HEK293 (cell line): ENCODE measurements around the gene MYO18B.
A peak's percentile ranks its signal among the peaks of the same experiment; 100 is the strongest.

ENCODE experiments used
- CTCF ChIA-PET: fragments of 350-600 bp; formaldehyde crosslinking; extraction: SDS; loops from one replicate; lab custom pipeline; 2021; ENCODE audit warnings: antibody characterized with exemption; lab: Yijun Ruan, JAX
- POLR2A ChIA-PET: fragments of 300-600 bp; formaldehyde crosslinking; extraction: SDS; loops from one replicate; lab custom pipeline; 2020; ENCODE audit warnings: antibody characterized with exemption, inconsistent platforms; lab: Yijun Ruan, JAX
- H3K27ac ChIP-seq: fragments of 200-500 bp; sonication (Bioruptor generic); 2 replicates; pipeline ENCODE4 v1.5.1; 2014; ENCODE audit warnings: low read depth, low read length, control low read depth, inconsistent platforms; ENCODE audit errors: extremely low read depth
- H3K36me3 ChIP-seq, 2 experiments: fragments of 200-500 bp in 1 of 2; sonication (Bioruptor generic) in 1 of 2; 1 replicate in 1 of 2; 2 replicates in 1 of 2; pipeline ENCODE4 v1.5.1; 2014 to 2017; ENCODE audit warnings: inconsistent platforms in 2 of 2, low read length in 2 of 2; ENCODE audit not compliant: control insufficient read depth in 2 of 2, insufficient read depth in 1 of 2
- H3K4me1 ChIP-seq: fragments of 200-500 bp; sonication (Bioruptor generic); 2 replicates; pipeline ENCODE4 v1.5.1; 2014; ENCODE audit warnings: mild to moderate bottlenecking, low read length, inconsistent platforms; ENCODE audit not compliant: control insufficient read depth, insufficient read depth
- H3K4me3 ChIP-seq: 2 replicates; pipeline ENCODE4 v1.5.1; 2011; ENCODE audit warnings: low read depth, mild to moderate bottlenecking, control low read depth, low read length, moderate library complexity
- H3K9me3 ChIP-seq: fragments of 200-500 bp; sonication (Bioruptor generic); 2 replicates; pipeline ENCODE4 v1.5.1; 2014; ENCODE audit warnings: low read depth, low read length, inconsistent platforms; ENCODE audit not compliant: control insufficient read depth, insufficient read depth
- ATF2 ChIP-seq: fragments of 450-650 bp; formaldehyde crosslinking; IDR thresholded peaks from 2 replicates; pipeline ENCODE4 v1.5.1; 2016; ENCODE audit warnings: missing biosample characterization, missing genetic modification characterization, low read depth
- HOXC10 ChIP-seq: sonication (generic); formaldehyde crosslinking; IDR thresholded peaks from 2 replicates; pipeline ENCODE4 v1.8.1; 2023; ENCODE audit warnings: mild to moderate bottlenecking, missing genetic modification reagents
- IKZF3 ChIP-seq: fragments of 450-650 bp; IDR thresholded peaks from 2 replicates; pipeline ENCODE4 v1.5.0; 2018; ENCODE audit warnings: missing biosample characterization, mild to moderate bottlenecking, missing genetic modification characterization, moderate library complexity
- KLF9 ChIP-seq: fragments of 450-650 bp; formaldehyde crosslinking; IDR thresholded peaks from 2 replicates; pipeline ENCODE4 v1.5.1; 2016; ENCODE audit warnings: missing biosample characterization, missing genetic modification characterization, low read depth
- SCRT1 ChIP-seq: fragments of 450-650 bp; formaldehyde crosslinking; IDR thresholded peaks from 2 replicates; pipeline ENCODE4 v1.5.1; 2016; ENCODE audit warnings: missing biosample characterization, missing genetic modification characterization, borderline replicate concordance
- SETDB1 ChIP-seq: IDR thresholded peaks from one replicate; pipeline ENCODE4 v1.6.1; 2017; ENCODE audit warnings: mild to moderate bottlenecking, low read length, moderate library complexity, mixed read lengths; ENCODE audit not compliant: insufficient read length
- WT1 ChIP-seq: fragments of 450-650 bp; formaldehyde crosslinking; IDR thresholded peaks from 2 replicates; pipeline ENCODE4 v1.5.1; 2016; ENCODE audit warnings: missing biosample characterization, missing genetic modification characterization
- YY1 ChIP-seq: fragments of 450-650 bp; formaldehyde crosslinking; IDR thresholded peaks from 2 replicates; pipeline ENCODE4 v1.5.1; 2018; ENCODE audit warnings: missing biosample characterization, missing genetic modification characterization
- ZEB2 ChIP-seq: fragments of 450-650 bp; formaldehyde crosslinking; IDR thresholded peaks from 2 replicates; pipeline ENCODE4 v1.5.1; 2016; ENCODE audit warnings: missing biosample characterization, missing genetic modification characterization
- ZNF112 ChIP-seq: fragments of 450-650 bp; formaldehyde crosslinking; IDR thresholded peaks from 2 replicates; pipeline ENCODE4 v1.5.0; 2017; ENCODE audit warnings: missing biosample characterization, missing genetic modification characterization
- ZNF155 ChIP-seq: fragments of 450-650 bp; formaldehyde crosslinking; IDR thresholded peaks from 2 replicates; pipeline ENCODE4 v1.5.1; 2016; ENCODE audit warnings: missing biosample characterization, missing genetic modification characterization
- ZNF221 ChIP-seq: fragments of 450-650 bp; formaldehyde crosslinking; IDR thresholded peaks from 2 replicates; pipeline ENCODE4 v1.5.1; 2017; ENCODE audit warnings: missing biosample characterization, missing genetic modification characterization, borderline replicate concordance
- ZNF335 ChIP-seq: fragments of 450-650 bp; formaldehyde crosslinking; conservative IDR thresholded peaks from 2 replicates; pipeline ENCODE4 v1.5.1; 2016; ENCODE audit warnings: missing biosample characterization, missing genetic modification characterization
- ZNF510 ChIP-seq: fragments of 450-650 bp; formaldehyde crosslinking; IDR thresholded peaks from 2 replicates; pipeline ENCODE4 v1.5.1; 2018; ENCODE audit warnings: mild to moderate bottlenecking, missing genetic modification characterization, missing biosample characterization; ENCODE audit not compliant: insufficient replicate concordance
- ZNF560 ChIP-seq: fragments of 450-650 bp; formaldehyde crosslinking; IDR thresholded peaks from 2 replicates; pipeline ENCODE4 v1.5.1; 2017; ENCODE audit warnings: missing biosample characterization, missing genetic modification characterization, borderline replicate concordance
- ZNF561 ChIP-seq: fragments of 450-650 bp; IDR thresholded peaks from 2 replicates; pipeline ENCODE4 v1.5.1; 2018; ENCODE audit warnings: missing biosample characterization, missing genetic modification characterization, borderline replicate concordance
- ZNF596 ChIP-seq: fragments of 450-650 bp; IDR thresholded peaks from 2 replicates; pipeline ENCODE4 v1.5.0; 2018; ENCODE audit warnings: missing biosample characterization, mild to moderate bottlenecking, missing genetic modification characterization, moderate library complexity
- ZNF610 ChIP-seq: fragments of 450-650 bp; formaldehyde crosslinking; IDR thresholded peaks from 2 replicates; pipeline ENCODE4 v1.5.1; 2016; ENCODE audit warnings: missing biosample characterization, missing genetic modification characterization, borderline replicate concordance
- ZNF624 ChIP-seq: fragments of 450-650 bp; formaldehyde crosslinking; IDR thresholded peaks from 2 replicates; pipeline ENCODE4 v1.5.1; 2017; ENCODE audit warnings: missing biosample characterization, missing genetic modification characterization
- ZNF658 ChIP-seq: fragments of 450-650 bp; formaldehyde crosslinking; IDR thresholded peaks from 2 replicates; pipeline ENCODE4; 2016; ENCODE audit warnings: missing biosample characterization, missing genetic modification characterization
- ZNF660 ChIP-seq: fragments of 450-650 bp; IDR thresholded peaks from 2 replicates; pipeline ENCODE4 v1.5.1; 2018; ENCODE audit warnings: missing biosample characterization, mild to moderate bottlenecking, missing genetic modification characterization
- ZNF768 ChIP-seq: fragments of 450-650 bp; formaldehyde crosslinking; IDR thresholded peaks from 2 replicates; pipeline ENCODE4 v1.5.1; 2018; ENCODE audit warnings: missing biosample characterization, mild to moderate bottlenecking, missing genetic modification characterization
- ZSCAN16 ChIP-seq: fragments of 450-650 bp; formaldehyde crosslinking; IDR thresholded peaks from 2 replicates; pipeline ENCODE4 v1.5.1; 2016; ENCODE audit warnings: missing biosample characterization, missing genetic modification characterization
- ZSCAN30 ChIP-seq: fragments of 450-650 bp; IDR thresholded peaks from 2 replicates; pipeline ENCODE4 v1.5.1; 2018; ENCODE audit warnings: missing biosample characterization, mild to moderate bottlenecking, missing genetic modification characterization, moderate library complexity
- TF ChIP-seq, protein P1 (sequence below): fragments of 450-650 bp; formaldehyde crosslinking; IDR thresholded peaks from 2 replicates; pipeline ENCODE4 v1.5.1; 2016; ENCODE audit warnings: missing biosample characterization, missing genetic modification characterization
- TF ChIP-seq, protein P2 (sequence below): fragments of 450-650 bp; formaldehyde crosslinking; IDR thresholded peaks from 2 replicates; pipeline ENCODE4 v1.5.1; 2016; ENCODE audit warnings: missing biosample characterization, missing genetic modification characterization
- TF ChIP-seq, protein P3 (sequence below): fragments of 450-650 bp; IDR thresholded peaks from 2 replicates; pipeline ENCODE4 v1.5.1; 2018; ENCODE audit warnings: missing biosample characterization, mild to moderate bottlenecking, missing genetic modification characterization

Gene MYO18B

GRCh38 chr22:25962711-25963110 lies 220.7 kb downstream of the MYO18B start (continued):
- TF ChIP-seq ATF2 (tag by site-specific recombination) (no peak), ZNF624 (tag by site-specific recombination) (no peak)

GRCh38 chr22:25964961-25965730 lies 223.2 kb downstream of the MYO18B start:
- H3K4me1 ChIP-seq = peaks cover 10% of the 10 kb centered on the region; the same call in 1 of the 2 replicates
- TF ChIP-seq, protein P1, sequence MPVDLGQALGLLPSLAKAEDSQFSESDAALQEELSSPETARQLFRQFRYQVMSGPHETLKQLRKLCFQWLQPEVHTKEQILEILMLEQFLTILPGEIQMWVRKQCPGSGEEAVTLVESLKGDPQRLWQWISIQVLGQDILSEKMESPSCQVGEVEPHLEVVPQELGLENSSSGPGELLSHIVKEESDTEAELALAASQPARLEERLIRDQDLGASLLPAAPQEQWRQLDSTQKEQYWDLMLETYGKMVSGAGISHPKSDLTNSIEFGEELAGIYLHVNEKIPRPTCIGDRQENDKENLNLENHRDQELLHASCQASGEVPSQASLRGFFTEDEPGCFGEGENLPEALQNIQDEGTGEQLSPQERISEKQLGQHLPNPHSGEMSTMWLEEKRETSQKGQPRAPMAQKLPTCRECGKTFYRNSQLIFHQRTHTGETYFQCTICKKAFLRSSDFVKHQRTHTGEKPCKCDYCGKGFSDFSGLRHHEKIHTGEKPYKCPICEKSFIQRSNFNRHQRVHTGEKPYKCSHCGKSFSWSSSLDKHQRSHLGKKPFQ = no peak
- TF ChIP-seq ZNF112 = peak; percentile 95
- TF ChIP-seq ZSCAN16 (tag by site-specific recombination) = no peak
- no peak for TF ChIP-seq ZSCAN30 (tag by site-specific recombination)
- TF ChIP-seq SETDB1 = peak; percentile 63
- no peak for TF ChIP-seq IKZF3
- TF ChIP-seq ZNF768 (tag by site-specific recombination) = no peak
- ChIA-PET POLR2A (no interaction called here), CTCF (interaction anchor here (0.6 kb wide), 1 partner anchor 15 kb away, joined by 3 read pairs; no protein-coding TSS in a partner anchor)
- H3K36me3 ChIP-seq = no peaks in the 10 kb centered on the region
- no peaks in the 10 kb centered on the region for H3K9me3 ChIP-seq
- H3K27ac ChIP-seq = no peak overlapping the region
- no peak overlapping the region for H3K4me3 ChIP-seq

- Histone ChIP-seq H3K9me3 (no peaks in the 10 kb centered on the region), H3K36me3 (no peaks in the 10 kb centered on the region), H3K4me1 (peaks cover 17% of the 10 kb centered on the region; the same call in 1 of the 2 replicates), H3K27ac (peak overlapping the region; percentile 13; the same call in 1 of the 2 replicates), H3K4me3 (no peak overlapping the region)
- POLR2A ChIA-PET = no interaction called here
- CTCF ChIA-PET = interaction anchor here (0.6 kb wide), 1 partner anchor 91 kb away, joined by 3 read pairs; no protein-coding TSS in a partner anchor
- TF ChIP-seq ZNF560 (tag by site-specific recombination) (no peak), WT1 (tag by site-specific recombination) (peak; percentile 95), ZNF335 (tag by site-specific recombination) (peak; percentile 10; the same call in 1 of the 2 replicates), ZNF155 (tag by site-specific recombination) (no peak), ZNF510 (tag by site-specific recombination) (no peak), ZNF658 (tag by site-specific recombination) (no peak), SCRT1 (0 out of 2 replicates have a peak, but pooled peaks have one; percentile 34), ZEB2 (peak; percentile 70; the same call in 1 of the 2 replicates), ZNF561 (tag by site-specific recombination) (peak; percentile 78; the same call in 1 of the 2 replicates), ZNF221 (0 out of 2 replicates have a peak, but pooled peaks have one; percentile 33), KLF9 (tag by site-specific recombination) (0 out of 2 replicates have a peak, but pooled peaks have one; percentile 28), ZNF660 (0 out of 2 replicates have a peak, but pooled peaks have one; percentile 45), ZNF610 (tag by site-specific recombination) (0 out of 2 replicates have a peak, but pooled peaks have one; percentile 35), YY1 (tag by site-specific recombination) (peak; percentile 55; the same call in 1 of the 2 replicates), HOXC10 (CRISPR knock-in tag) (no peak), ZNF596 (tag by site-specific recombination) (peak; percentile 54; the same call in 1 of the 2 replicates)
- TF ChIP-seq, protein P2, sequence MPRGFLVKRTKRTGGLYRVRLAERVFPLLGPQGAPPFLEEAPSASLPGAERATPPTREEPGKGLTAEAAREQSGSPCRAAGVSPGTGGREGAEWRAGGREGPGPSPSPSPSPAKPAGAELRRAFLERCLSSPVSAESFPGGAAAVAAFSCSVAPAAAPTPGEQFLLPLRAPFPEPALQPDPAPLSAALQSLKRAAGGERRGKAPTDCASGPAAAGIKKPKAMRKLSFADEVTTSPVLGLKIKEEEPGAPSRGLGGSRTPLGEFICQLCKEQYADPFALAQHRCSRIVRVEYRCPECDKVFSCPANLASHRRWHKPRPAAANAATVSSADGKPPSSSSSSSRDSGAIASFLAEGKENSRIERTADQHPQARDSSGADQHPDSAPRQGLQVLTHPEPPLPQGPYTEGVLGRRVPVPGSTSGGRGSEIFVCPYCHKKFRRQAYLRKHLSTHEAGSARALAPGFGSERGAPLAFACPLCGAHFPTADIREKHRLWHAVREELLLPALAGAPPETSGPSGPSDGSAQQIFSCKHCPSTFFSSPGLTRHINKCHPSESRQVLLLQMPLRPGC (tag by site-specific recombination) = peak; percentile 75
- TF ChIP-seq, protein P3, sequence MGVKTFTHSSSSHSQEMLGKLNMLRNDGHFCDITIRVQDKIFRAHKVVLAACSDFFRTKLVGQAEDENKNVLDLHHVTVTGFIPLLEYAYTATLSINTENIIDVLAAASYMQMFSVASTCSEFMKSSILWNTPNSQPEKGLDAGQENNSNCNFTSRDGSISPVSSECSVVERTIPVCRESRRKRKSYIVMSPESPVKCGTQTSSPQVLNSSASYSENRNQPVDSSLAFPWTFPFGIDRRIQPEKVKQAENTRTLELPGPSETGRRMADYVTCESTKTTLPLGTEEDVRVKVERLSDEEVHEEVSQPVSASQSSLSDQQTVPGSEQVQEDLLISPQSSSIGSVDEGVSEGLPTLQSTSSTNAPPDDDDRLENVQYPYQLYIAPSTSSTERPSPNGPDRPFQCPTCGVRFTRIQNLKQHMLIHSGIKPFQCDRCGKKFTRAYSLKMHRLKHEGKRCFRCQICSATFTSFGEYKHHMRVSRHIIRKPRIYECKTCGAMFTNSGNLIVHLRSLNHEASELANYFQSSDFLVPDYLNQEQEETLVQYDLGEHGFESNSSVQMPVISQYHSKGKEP (tag by site-specific recombination) = 0 out of 2 replicates have a peak, but pooled peaks have one; percentile 40
These were observed 224.5 kb downstream of the MYO18B start for GRCh38 chr22:25966448-25966913.
